Measurements from ENCODE around the gene OPN4.

Gene OPN4

GRCh38 chr10:86668297-86669165 is 14.2 kb downstream of the OPN4 start, which contains the start of gene LDB3:
Gene LDB3 (plus strand): TSS chr10:86668511. CDS start chr10:86668692, 181 bp downstream.
- ATAC-seq (replicated peaks; ENCODE audit: extremely low read depth, poor library complexity, severe bottlenecking), result no peak
- no peak for DNase-seq (ENCODE audit: low spot score in 2 of 2)

GRCh38 chr10:86670290-86670811 is 16.0 kb downstream of the OPN4 start:
- H3K36me3 Mint-ChIP-seq (ENCODE audit: insufficient read depth), result peaks cover 2% of the 10 kb centered on the region

More at GRCh38 chr10:86668297-86669165, 14.2 kb downstream of the OPN4 start, which contains the start of gene LDB3:
- Mint-ChIP-seq H3K9me3 (no peaks in the 10 kb centered on the region), H3K27ac (ENCODE audit: low read depth) (no peak within 1 kb of the TSS), H3K36me3 (ENCODE audit: insufficient read depth) (peaks cover 2% of the 10 kb centered on the region), H3K27me3 (no peaks in the 10 kb centered on the region), H3K4me1 (no peaks in the 10 kb centered on the region), H3K4me3 (no peak within 1 kb of the TSS)

GRCh38 chr10:86670876-86671275 is 16.5 kb downstream of the OPN4 start:
- Mint-ChIP-seq H3K36me3 (ENCODE audit: insufficient read depth) (peaks cover 2% of the 10 kb centered on the region), H3K9me3 (no peaks in the 10 kb centered on the region), H3K27ac (ENCODE audit: low read depth) (no peak overlapping the region), H3K4me3 (no peak overlapping the region), H3K27me3 (no peaks in the 10 kb centered on the region), H3K4me1 (no peaks in the 10 kb centered on the region)
- ATAC-seq (replicated peaks; ENCODE audit: extremely low read depth, poor library complexity, severe bottlenecking), result no peak
- DNase-seq (ENCODE audit: low spot score in 2 of 2), result no peak

More at GRCh38 chr10:86670290-86670811, 16.0 kb downstream of the OPN4 start:
- Mint-ChIP-seq H3K4me1 (no peaks in the 10 kb centered on the region), H3K27me3 (no peaks in the 10 kb centered on the region), H3K4me3 (no peak overlapping the region), H3K27ac (ENCODE audit: low read depth) (no peak overlapping the region), H3K9me3 (no peaks in the 10 kb centered on the region)
- DNase-seq (ENCODE audit: low spot score in 2 of 2), result no peak
- ATAC-seq (replicated peaks; ENCODE audit: extremely low read depth, poor library complexity, severe bottlenecking), result no peak

GRCh38 chr10:86671419-86671818 is 17.1 kb downstream of the OPN4 start:
- H3K9me3 Mint-ChIP-seq, result no peaks in the 10 kb centered on the region
- H3K27me3 Mint-ChIP-seq, result no peaks in the 10 kb centered on the region
- H3K36me3 Mint-ChIP-seq (ENCODE audit: insufficient read depth), result peaks cover 2% of the 10 kb centered on the region
- no peak overlapping the region for H3K27ac Mint-ChIP-seq (ENCODE audit: low read depth)
- DNase-seq (ENCODE audit: low spot score in 2 of 2), result no peak
- no peak overlapping the region for H3K4me3 Mint-ChIP-seq
- no peaks in the 10 kb centered on the region for H3K4me1 Mint-ChIP-seq
- no peak for ATAC-seq (replicated peaks; ENCODE audit: extremely low read depth, poor library complexity, severe bottlenecking)

- no peak overlapping the region for H3K4me3 Mint-ChIP-seq
- DNase-seq (ENCODE audit: low spot score in 2 of 2) (no peak), ATAC-seq (replicated peaks; ENCODE audit: extremely low read depth, poor library complexity, severe bottlenecking) (no peak)
- H3K4me1 Mint-ChIP-seq, result no peaks in the 10 kb centered on the region
- H3K27ac Mint-ChIP-seq (ENCODE audit: low read depth), result no peak overlapping the region
- H3K9me3 Mint-ChIP-seq, result no peaks in the 10 kb centered on the region
- H3K27me3 Mint-ChIP-seq, result no peaks in the 10 kb centered on the region
- H3K36me3 Mint-ChIP-seq (ENCODE audit: insufficient read depth), result peaks cover 2% of the 10 kb centered on the region
Observed at GRCh38 chr10:86671985-86672710, 17.8 kb downstream of the OPN4 start.

- H3K36me3 Mint-ChIP-seq (ENCODE audit: insufficient read depth), result peaks cover 2% of the 10 kb centered on the region
- no peaks in the 10 kb centered on the region for H3K27me3 Mint-ChIP-seq
- no peaks in the 10 kb centered on the region for H3K4me1 Mint-ChIP-seq
- DNase-seq (ENCODE audit: low spot score in 2 of 2) (no peak), ATAC-seq (replicated peaks; ENCODE audit: extremely low read depth, poor library complexity, severe bottlenecking) (no peak)
- H3K27ac Mint-ChIP-seq (ENCODE audit: low read depth), result no peak overlapping the region
- no peaks in the 10 kb centered on the region for H3K9me3 Mint-ChIP-seq
- no peak overlapping the region for H3K4me3 Mint-ChIP-seq
Observed at GRCh38 chr10:86673216-86673826, 19.0 kb downstream of the OPN4 start.

GRCh38 chr10:86673827-86674581 is 19.7 kb downstream of the OPN4 start:
- no peaks in the 10 kb centered on the region for H3K4me1 Mint-ChIP-seq
- H3K27me3 Mint-ChIP-seq, result no peaks in the 10 kb centered on the region
- no peak overlapping the region for H3K27ac Mint-ChIP-seq (ENCODE audit: low read depth)
- DNase-seq (ENCODE audit: low spot score in 2 of 2), result no peak
- peaks cover 1% of the 10 kb centered on the region for H3K36me3 Mint-ChIP-seq (ENCODE audit: insufficient read depth)
- no peak overlapping the region for H3K4me3 Mint-ChIP-seq
- H3K9me3 Mint-ChIP-seq, result no peaks in the 10 kb centered on the region
- ATAC-seq (replicated peaks; ENCODE audit: extremely low read depth, poor library complexity, severe bottlenecking), result no peak

GRCh38 chr10:86674912-86675311 is 20.6 kb downstream of the OPN4 start:
- H3K27ac Mint-ChIP-seq (ENCODE audit: low read depth), result no peak overlapping the region
- H3K4me1 Mint-ChIP-seq, result no peaks in the 10 kb centered on the region
- no peak for DNase-seq (ENCODE audit: low spot score in 2 of 2)
- peaks cover 1% of the 10 kb centered on the region for H3K36me3 Mint-ChIP-seq (ENCODE audit: insufficient read depth)
- H3K27me3 Mint-ChIP-seq, result no peaks in the 10 kb centered on the region
- H3K9me3 Mint-ChIP-seq, result no peaks in the 10 kb centered on the region
- H3K4me3 Mint-ChIP-seq, result no peak overlapping the region
- ATAC-seq (replicated peaks; ENCODE audit: extremely low read depth, poor library complexity, severe bottlenecking), result no peak

- DNase-seq (ENCODE audit: low spot score in 2 of 2), result no peak
- no peaks in the 10 kb centered on the region for H3K36me3 Mint-ChIP-seq (ENCODE audit: insufficient read depth)
- H3K27ac Mint-ChIP-seq (ENCODE audit: low read depth), result no peak overlapping the region
- no peaks in the 10 kb centered on the region for H3K9me3 Mint-ChIP-seq
- no peaks in the 10 kb centered on the region for H3K4me1 Mint-ChIP-seq
- H3K4me3 Mint-ChIP-seq, result no peak overlapping the region
- peaks cover 9% of the 10 kb centered on the region for H3K27me3 Mint-ChIP-seq
- ATAC-seq (replicated peaks; ENCODE audit: extremely low read depth, poor library complexity, severe bottlenecking), result no peak
Observed at GRCh38 chr10:86677374-86677773, 23.0 kb downstream of the OPN4 start.

- peaks cover 21% of the 10 kb centered on the region for H3K27me3 Mint-ChIP-seq
- DNase-seq (ENCODE audit: low spot score in 2 of 2) (no peak), ATAC-seq (replicated peaks; ENCODE audit: extremely low read depth, poor library complexity, severe bottlenecking) (no peak)
- H3K9me3 Mint-ChIP-seq, result no peaks in the 10 kb centered on the region
- no peaks in the 10 kb centered on the region for H3K36me3 Mint-ChIP-seq (ENCODE audit: insufficient read depth)
- H3K4me1 Mint-ChIP-seq, result no peaks in the 10 kb centered on the region
- no peak overlapping the region for H3K27ac Mint-ChIP-seq (ENCODE audit: low read depth)
- H3K4me3 Mint-ChIP-seq, result no peak overlapping the region
Observed at GRCh38 chr10:86678999-86679792, 24.8 kb downstream of the OPN4 start.

GRCh38 chr10:86681047-86681446 is 26.7 kb downstream of the OPN4 start:
- Mint-ChIP-seq H3K27ac (ENCODE audit: low read depth) (no peak overlapping the region), H3K9me3 (no peaks in the 10 kb centered on the region), H3K27me3 (peaks cover 31% of the 10 kb centered on the region), H3K36me3 (ENCODE audit: insufficient read depth) (no peaks in the 10 kb centered on the region), H3K4me1 (no peaks in the 10 kb centered on the region), H3K4me3 (no peak overlapping the region)
- no peak for ATAC-seq (replicated peaks; ENCODE audit: extremely low read depth, poor library complexity, severe bottlenecking)
- DNase-seq (ENCODE audit: low spot score in 2 of 2), result no peak

Data from central memory CD8-positive, alpha-beta T cell (primary cell).